ENCODE data around the gene FLVCR2. TPM values are rescaled to one million over a fixed set of nuclear protein-coding genes. Genes with fewer than 3 reads are reported as not detected.

The FLVCR2 gene
- total and polyA plus RNA-seq, 2 of the 13 experiments (the other 11 are each of a cell fraction or from before 2014, with no cell fraction given) = 9.9 to 10.5 TPM

- no peak for TF ChIP-seq REL (CRISPR knock-in tag; conservative IDR thresholded peaks at IDR 0.05)
These were observed 17.4 kb upstream of the FLVCR2 start (continued) for GRCh38 chr14:75561013-75561432.

- no peaks in the 10 kb centered on the region for H3K79me2 ChIP-seq (ENCODE audit: insufficient read depth, low read length)
- H2AFZ ChIP-seq (ENCODE audit: low read length) = no peak overlapping the region
- in situ Hi-C loops (cut with HindIII; ENCODE audit: extremely low pct_ligation_motif_present, low pct_unique_long_range_greater_than_20kb) (loop anchor here (5.0 kb wide), 2 partner anchors 40 to 255 kb away; partner anchors contain the start of gene BATF), intact Hi-C loops (cut with micrococcal nuclease; ENCODE audit: unreplicated experiment) (loop anchor here (5.0 kb wide), 1 partner anchor 235 kb away; no protein-coding TSS in a partner anchor)
- H3K36me3 ChIP-seq (replicated peaks in 1 of 2; ENCODE audit: control insufficient read depth in 1 of 2, insufficient read depth in 2 of 2, low read length in 2 of 2) = no peaks in the 10 kb centered on the region
- ChIA-PET POLR2A (interaction anchor here (1.4 kb wide), 1 partner anchor 13 kb away, joined by 3 read pairs; no protein-coding TSS in a partner anchor), CTCF (ENCODE audit: low intra/inter-chr PET ratio, low total read pairs) (interaction anchor here (1.8 to 1.9 kb wide), 2 partner anchors 73 to 92 kb away, joined by 4 to 13 read pairs; no protein-coding TSS in a partner anchor)
- no peaks in the 10 kb centered on the region; the same call in 1 of the 2 replicates for H3K9me3 ChIP-seq (ENCODE audit: low read length)
- no peak overlapping the region for H3K4me2 ChIP-seq (ENCODE audit: low read depth, low read length)
- H3K4me3 ChIP-seq (replicated peaks in 1 of 3; ENCODE audit: insufficient read depth in 1 of 3, low read depth in 2 of 3, low read length in 3 of 3) = no peak overlapping the region
- H3K4me1 ChIP-seq (ENCODE audit: insufficient read depth, low read length) = peaks cover 17% of the 10 kb centered on the region; the same call in 1 of the 2 replicates
- no peak for TF ChIP-seq TAF15 (IDR thresholded peaks at IDR 0.05; ENCODE audit: low read depth, low read length, poor library complexity, severe bottlenecking)
- no peak for TF ChIP-seq IRF9 (CRISPR knock-in tag; IDR thresholded peaks at IDR 0.05; ENCODE audit: borderline replicate concordance)
- TF ChIP-seq IRF2 (CRISPR knock-in tag; IDR thresholded peaks at IDR 0.05) = no peak
- TF ChIP-seq ARHGAP35 (CRISPR knock-in tag; IDR thresholded peaks at IDR 0.05; ENCODE audit: borderline replicate concordance) = no peak
- no peak for TF ChIP-seq ZNF589 (CRISPR knock-in tag; conservative IDR thresholded peaks at IDR 0.05)
- TF ChIP-seq SETDB1 (CRISPR knock-in tag; IDR thresholded peaks at IDR 0.05; ENCODE audit: borderline replicate concordance) = no peak
- TF ChIP-seq, protein P1, sequence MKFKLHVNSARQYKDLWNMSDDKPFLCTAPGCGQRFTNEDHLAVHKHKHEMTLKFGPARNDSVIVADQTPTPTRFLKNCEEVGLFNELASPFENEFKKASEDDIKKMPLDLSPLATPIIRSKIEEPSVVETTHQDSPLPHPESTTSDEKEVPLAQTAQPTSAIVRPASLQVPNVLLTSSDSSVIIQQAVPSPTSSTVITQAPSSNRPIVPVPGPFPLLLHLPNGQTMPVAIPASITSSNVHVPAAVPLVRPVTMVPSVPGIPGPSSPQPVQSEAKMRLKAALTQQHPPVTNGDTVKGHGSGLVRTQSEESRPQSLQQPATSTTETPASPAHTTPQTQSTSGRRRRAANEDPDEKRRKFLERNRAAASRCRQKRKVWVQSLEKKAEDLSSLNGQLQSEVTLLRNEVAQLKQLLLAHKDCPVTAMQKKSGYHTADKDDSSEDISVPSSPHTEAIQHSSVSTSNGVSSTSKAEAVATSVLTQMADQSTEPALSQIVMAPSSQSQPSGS (CRISPR knock-in tag; IDR thresholded peaks at IDR 0.05) = no peak
- no peak for TF ChIP-seq TFDP1 (CRISPR knock-in tag; IDR thresholded peaks at IDR 0.05; ENCODE audit: borderline replicate concordance)
- DNase-seq (ENCODE audit: low spot score) (no peak), FAIRE-seq (no peak), ATAC-seq (no peak)
- H3K27ac ChIP-seq (ENCODE audit: extremely low read length, insufficient read depth, low read length) = no peak overlapping the region
- no TSS peak for BruUV-seq (replicated peaks)
- 4% methylated on average over 7 of the region's 7 CpGs for WGBS (ENCODE audit: low lambda C conversion rate)
- no peak overlapping the region for H3K9ac ChIP-seq (ENCODE audit: insufficient read depth, low read depth, low read length)
- no peaks in the 10 kb centered on the region for H4K20me1 ChIP-seq (ENCODE audit: insufficient read depth, low read length)
- H3K27me3 ChIP-seq (ENCODE audit: control insufficient read depth in 1 of 2, insufficient read depth in 2 of 2, low read length in 2 of 2) = peaks cover 0 to 30% of the 10 kb centered on the region in 2 experiments; a peak in 1 of 5 replicates
These were observed 16.3 kb upstream of the FLVCR2 start for GRCh38 chr14:75562089-75562488.

All from HepG2 (cell line).